Mammary epithelial cell (primary cell): ENCODE data around the gene TTC13.

Source experiments
- EZH2 ChIP-seq: IDR thresholded peaks from 2 replicates; pipeline ENCODE4 v1.6.1; 2012; ENCODE audit warnings: low read length, inconsistent platforms, borderline replicate concordance
- TF ChIP-seq, protein P1 (sequence below), 2 donors: IDR thresholded peaks in 1 of 2; conservative IDR thresholded peaks in 1 of 2; 2 replicates each; pipeline ENCODE4 v1.5.1; 2011 to 2012; ENCODE audit warnings: inconsistent platforms in 2 of 2, low read length in 2 of 2, mild to moderate bottlenecking in 2 of 2, control low read depth in 1 of 2, low read depth in 1 of 2; ENCODE audit not compliant: insufficient read depth in 1 of 2; ENCODE audit errors: extremely low read depth in 1 of 2

DNA sequence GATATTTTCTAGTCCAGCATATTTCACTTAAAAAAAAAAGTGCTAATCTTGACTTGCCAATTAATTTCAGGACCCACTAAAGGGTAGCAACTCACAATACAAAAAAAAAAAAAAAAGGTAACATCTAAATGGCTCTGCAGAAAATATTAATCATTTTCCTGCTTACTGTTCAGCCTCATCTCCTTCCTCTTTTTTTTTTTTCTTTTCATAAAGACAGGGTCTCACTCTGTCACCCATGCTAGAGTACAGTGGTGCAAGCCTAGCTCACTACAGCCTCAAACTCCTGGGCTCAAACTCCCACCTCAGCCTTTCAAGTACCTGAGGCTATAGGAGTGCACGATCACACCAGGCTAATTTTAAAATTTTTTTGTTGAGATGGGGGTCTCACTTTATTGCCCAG, 30.4 kb downstream of the TTC13 start:
- TF ChIP-seq, protein P1, sequence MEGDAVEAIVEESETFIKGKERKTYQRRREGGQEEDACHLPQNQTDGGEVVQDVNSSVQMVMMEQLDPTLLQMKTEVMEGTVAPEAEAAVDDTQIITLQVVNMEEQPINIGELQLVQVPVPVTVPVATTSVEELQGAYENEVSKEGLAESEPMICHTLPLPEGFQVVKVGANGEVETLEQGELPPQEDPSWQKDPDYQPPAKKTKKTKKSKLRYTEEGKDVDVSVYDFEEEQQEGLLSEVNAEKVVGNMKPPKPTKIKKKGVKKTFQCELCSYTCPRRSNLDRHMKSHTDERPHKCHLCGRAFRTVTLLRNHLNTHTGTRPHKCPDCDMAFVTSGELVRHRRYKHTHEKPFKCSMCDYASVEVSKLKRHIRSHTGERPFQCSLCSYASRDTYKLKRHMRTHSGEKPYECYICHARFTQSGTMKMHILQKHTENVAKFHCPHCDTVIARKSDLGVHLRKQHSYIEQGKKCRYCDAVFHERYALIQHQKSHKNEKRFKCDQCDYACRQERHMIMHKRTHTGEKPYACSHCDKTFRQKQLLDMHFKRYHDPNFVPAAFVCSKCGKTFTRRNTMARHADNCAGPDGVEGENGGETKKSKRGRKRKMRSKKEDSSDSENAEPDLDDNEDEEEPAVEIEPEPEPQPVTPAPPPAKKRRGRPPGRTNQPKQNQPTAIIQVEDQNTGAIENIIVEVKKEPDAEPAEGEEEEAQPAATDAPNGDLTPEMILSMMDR (conservative IDR thresholded peaks at IDR 0.05 in 1 of 2, IDR thresholded peaks at IDR 0.05 in 1 of 2; ENCODE audit: extremely low read depth in 1 of 2, insufficient read depth in 1 of 2, low read depth in 1 of 2, low read length in 2 of 2) = no peak
- TF ChIP-seq EZH2 = no peak
